Stimulated activated CD4-positive, alpha-beta T cell treated with anti-CD3 and anti-CD28 coated beads, TNF-alpha, amount 100 ng/mL, for 24 hours (primary cell): ENCODE measurements around the gene LAMA1.

Source experiments
- DNase-seq, 3 experiments: peaks; one replicate each; pipeline ENCODE4 v3.0.0-alpha.2; 2020; ENCODE audit warnings: low read depth in 3 of 3

The LAMA1 gene

GRCh38 chr18:7112936-7113335 lies 4.7 kb downstream of the LAMA1 start:
- no peak for DNase-seq

- no peak for DNase-seq
Measured at GRCh38 chr18:7111134-7111533, 6.5 kb downstream of the LAMA1 start.

GRCh38 chr18:7105943-7106342 lies 11.7 kb downstream of the LAMA1 start:
- DNase-seq, result no peak

- no peak for DNase-seq
Measured at GRCh38 chr18:7105268-7105667, 12.3 kb downstream of the LAMA1 start.

GRCh38 chr18:7104649-7105048 lies 12.9 kb downstream of the LAMA1 start:
- no peak for DNase-seq

GRCh38 chr18:7102131-7102530 lies 15.5 kb downstream of the LAMA1 start:
- no peak for DNase-seq

GRCh38 chr18:7096838-7097237 lies 20.8 kb downstream of the LAMA1 start:
- DNase-seq, result no peak

GRCh38 chr18:7094427-7094826 lies 23.2 kb downstream of the LAMA1 start:
- DNase-seq, result no peak

GRCh38 chr18:7090771-7091170 lies 26.8 kb downstream of the LAMA1 start:
- no peak for DNase-seq

- no peak for DNase-seq
Measured at GRCh38 chr18:7089369-7089768, 28.2 kb downstream of the LAMA1 start.

GRCh38 chr18:7084080-7085065 lies 33.2 kb downstream of the LAMA1 start:
- DNase-seq, result no peak

- DNase-seq, result no peak
Measured at GRCh38 chr18:7082671-7083070, 34.9 kb downstream of the LAMA1 start.

- no peak for DNase-seq
Measured at GRCh38 chr18:7079231-7079630, 38.4 kb downstream of the LAMA1 start.

- no peak for DNase-seq
Measured at GRCh38 chr18:7072593-7072992, 45.0 kb downstream of the LAMA1 start.

- no peak for DNase-seq
Measured at GRCh38 chr18:7071600-7071999, 46.0 kb downstream of the LAMA1 start.

GRCh38 chr18:7070466-7070865 lies 47.1 kb downstream of the LAMA1 start:
- no peak for DNase-seq

- no peak for DNase-seq
Measured at GRCh38 chr18:7068871-7069590, 48.6 kb downstream of the LAMA1 start.

GRCh38 chr18:7066965-7067555 lies 50.5 kb downstream of the LAMA1 start:
- DNase-seq, result no peak

GRCh38 chr18:7065736-7066135 lies 51.9 kb downstream of the LAMA1 start:
- no peak for DNase-seq

GRCh38 chr18:7064346-7064745 lies 53.3 kb downstream of the LAMA1 start:
- no peak for DNase-seq

GRCh38 chr18:7062811-7063210 lies 54.8 kb downstream of the LAMA1 start:
- no peak for DNase-seq

- DNase-seq, result no peak
Measured at GRCh38 chr18:7062236-7062635, 55.4 kb downstream of the LAMA1 start.

- DNase-seq, result no peak
Measured at GRCh38 chr18:7059276-7059675, 58.3 kb downstream of the LAMA1 start.
